ENCODE results near the gene IRS1.

Gene IRS1

GRCh38 chr2:226683944-226684562 is 115.6 kb downstream of the IRS1 start:
- DNase-seq (ENCODE audit: low read depth) = no peak

GRCh38 chr2:226683196-226683595 is 116.4 kb downstream of the IRS1 start:
- DNase-seq (ENCODE audit: low read depth) = peak; percentile 64

Measured in iris pigment epithelial cell (primary cell).